Caco-2 (cell line): ENCODE results near the gene OR14C36. TPM values are rescaled to one million over a fixed set of nuclear protein-coding genes. Genes with fewer than 3 reads are reported as not detected.
"Not testable (repeated sequence)": the region's sequence is repeated elsewhere in the genome, so short reads cannot be mapped to it uniquely, and the experiment has no call there.

Experiments used
- BruUV-seq: library from RNA; stranded (reverse); fragments of 400-500 nt; replicated peaks from 2 replicates; lab custom pipeline; 2021; lab: Mats Ljungman, UMichigan
- CTCF ChIA-PET: fragments of 300-600 bp; sonication (Branson Sonifier 250); formaldehyde crosslinking; loops from one replicate; lab custom pipeline; 2022; ENCODE audit warnings: antibody characterized with exemption; lab: Charles Lee
- POLR2A ChIA-PET: fragments of 300-600 bp; sonication (Branson Sonifier 250); formaldehyde crosslinking; loops from one replicate; lab custom pipeline; 2022; ENCODE audit warnings: antibody characterized with exemption; lab: Charles Lee
- DNase-seq, 2 experiments: peaks; one replicate each; pipeline versions ENCODE4 v3.0.0 to v3.0.0-alpha.2; 2020 to 2022
- H3K27me3 ChIP-seq: replicated peaks from 2 replicates; pipeline ENCODE4 v1.6.0; 2011; ENCODE audit warnings: low read length; ENCODE audit not compliant: control insufficient read depth, insufficient read depth
- H3K36me3 ChIP-seq: 2 replicates; pipeline ENCODE4 v1.5.1; 2011; ENCODE audit warnings: low read length; ENCODE audit not compliant: control insufficient read depth, insufficient read depth
- H3K4me1 ChIP-seq: fragments of 250-450 bp; sonication (Bioruptor Pico); 2 replicates; pipeline ENCODE4 v1.5.1; 2020; ENCODE audit warnings: mild to moderate bottlenecking
- H3K4me3 ChIP-seq: 2 replicates; pipeline ENCODE4 v1.5.1; 2011; ENCODE audit warnings: low read depth, mild to moderate bottlenecking, control low read depth, low read length
- H3K9me3 ChIP-seq: fragments of 250-450 bp; sonication (Bioruptor Pico); 2 replicates; pipeline ENCODE4 v1.5.1; 2020; ENCODE audit warnings: mild to moderate bottlenecking, moderate library complexity
- H3K27ac Mint-ChIP-seq: one replicate; pipeline ENCODE4 v1.8.0; 2022; ENCODE audit warnings: mixed read lengths; ENCODE audit not compliant: unreplicated experiment
- H3K27me3 Mint-ChIP-seq: one replicate; pipeline ENCODE4 v1.8.0; 2022; ENCODE audit warnings: mixed read lengths; ENCODE audit not compliant: insufficient read depth, unreplicated experiment
- H3K36me3 Mint-ChIP-seq: one replicate; pipeline ENCODE4 v1.8.0; 2022; ENCODE audit warnings: mild to moderate bottlenecking, mixed read lengths; ENCODE audit not compliant: insufficient read depth, unreplicated experiment
- H3K4me1 Mint-ChIP-seq: one replicate; pipeline ENCODE4 v1.8.0; 2022; ENCODE audit warnings: low read depth, mixed read lengths; ENCODE audit not compliant: unreplicated experiment
- H3K4me3 Mint-ChIP-seq: one replicate; pipeline ENCODE4 v1.8.0; 2022; ENCODE audit warnings: mild to moderate bottlenecking, moderate library complexity, mixed read lengths; ENCODE audit not compliant: unreplicated experiment
- H3K9me3 Mint-ChIP-seq: one replicate; pipeline ENCODE4 v1.8.0; 2022; ENCODE audit warnings: mixed read lengths; ENCODE audit not compliant: unreplicated experiment
- intact Hi-C: fragments of 100-400 bp; cut with micrococcal nuclease; formaldehyde crosslinking; loops from one replicate; pipeline ENCODE4 v1.10.0; 2022; ENCODE audit not compliant: unreplicated experiment
- total RNA-seq: library from RNA; stranded (reverse); gene quantifications from 2 replicates; pipeline ENCODE4 v1.2.3, GENCODE V29; 2022
- TF ChIP-seq, protein P1 (sequence below), 2 experiments: fragments of 200-600 bp in 1 of 2; IDR thresholded peaks; 1 replicate in 1 of 2; 2 replicates in 1 of 2; pipeline versions ENCODE4 v1.5.1 to v1.8.0; 2011 to 2022; ENCODE audit warnings: antibody characterized with exemption in 1 of 2, control low read depth in 1 of 2, inconsistent platforms in 1 of 2, low read depth in 1 of 2, low read length in 1 of 2, mild to moderate bottlenecking in 1 of 2, moderate library complexity in 1 of 2; ENCODE audit not compliant: insufficient read depth in 1 of 2, severe bottlenecking in 1 of 2, unreplicated experiment in 1 of 2

Gene OR14C36
- total RNA-seq, 1 experiment from 2014 or later: not detected

DNA sequence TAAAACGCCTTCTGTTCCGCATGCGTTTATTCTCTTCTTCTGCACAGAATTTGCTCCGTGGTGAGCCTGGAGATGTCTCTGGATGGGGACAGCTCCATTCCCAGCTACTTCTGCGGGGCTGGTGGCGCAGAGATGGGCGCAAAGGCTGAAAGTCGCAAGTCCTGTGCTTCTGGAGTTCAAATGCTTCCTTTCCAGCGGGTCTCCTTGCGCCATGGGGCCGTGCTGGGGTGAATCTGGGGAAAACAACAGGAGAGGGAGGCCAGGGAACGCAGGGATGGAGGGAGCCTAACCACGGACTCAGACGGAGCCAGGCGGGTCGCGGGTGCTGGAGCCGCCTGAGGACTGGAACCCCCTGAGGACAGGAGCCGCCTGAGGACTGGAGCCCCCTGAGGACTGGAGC, 42.5 kb upstream of the OR14C36 start:
- ChIA-PET CTCF (no interaction called here), POLR2A (no interaction called here)
- Mint-ChIP-seq H3K27ac (no peak overlapping the region), H3K27me3 (no peaks in the 10 kb centered on the region), H3K9me3 (no peaks in the 10 kb centered on the region), H3K4me3 (no peak overlapping the region), H3K4me1 (no peaks in the 10 kb centered on the region), H3K36me3 (no peaks in the 10 kb centered on the region)
- TF ChIP-seq, protein P1, sequence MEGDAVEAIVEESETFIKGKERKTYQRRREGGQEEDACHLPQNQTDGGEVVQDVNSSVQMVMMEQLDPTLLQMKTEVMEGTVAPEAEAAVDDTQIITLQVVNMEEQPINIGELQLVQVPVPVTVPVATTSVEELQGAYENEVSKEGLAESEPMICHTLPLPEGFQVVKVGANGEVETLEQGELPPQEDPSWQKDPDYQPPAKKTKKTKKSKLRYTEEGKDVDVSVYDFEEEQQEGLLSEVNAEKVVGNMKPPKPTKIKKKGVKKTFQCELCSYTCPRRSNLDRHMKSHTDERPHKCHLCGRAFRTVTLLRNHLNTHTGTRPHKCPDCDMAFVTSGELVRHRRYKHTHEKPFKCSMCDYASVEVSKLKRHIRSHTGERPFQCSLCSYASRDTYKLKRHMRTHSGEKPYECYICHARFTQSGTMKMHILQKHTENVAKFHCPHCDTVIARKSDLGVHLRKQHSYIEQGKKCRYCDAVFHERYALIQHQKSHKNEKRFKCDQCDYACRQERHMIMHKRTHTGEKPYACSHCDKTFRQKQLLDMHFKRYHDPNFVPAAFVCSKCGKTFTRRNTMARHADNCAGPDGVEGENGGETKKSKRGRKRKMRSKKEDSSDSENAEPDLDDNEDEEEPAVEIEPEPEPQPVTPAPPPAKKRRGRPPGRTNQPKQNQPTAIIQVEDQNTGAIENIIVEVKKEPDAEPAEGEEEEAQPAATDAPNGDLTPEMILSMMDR (IDR thresholded peaks at IDR 0.05; ENCODE audit: insufficient read depth in 1 of 2, low read depth in 1 of 2, low read length in 1 of 2, severe bottlenecking in 1 of 2, unreplicated experiment in 1 of 2): no peak
- no peaks in the 10 kb centered on the region for H3K36me3 ChIP-seq
- no peak for DNase-seq
- intact Hi-C loops: no loop called here
- H3K4me3 ChIP-seq: no peak overlapping the region
- H3K9me3 ChIP-seq: no peaks in the 10 kb centered on the region
- no peaks in the 10 kb centered on the region for H3K27me3 ChIP-seq
- no TSS peak for BruUV-seq
- no peaks in the 10 kb centered on the region for H3K4me1 ChIP-seq

DNA sequence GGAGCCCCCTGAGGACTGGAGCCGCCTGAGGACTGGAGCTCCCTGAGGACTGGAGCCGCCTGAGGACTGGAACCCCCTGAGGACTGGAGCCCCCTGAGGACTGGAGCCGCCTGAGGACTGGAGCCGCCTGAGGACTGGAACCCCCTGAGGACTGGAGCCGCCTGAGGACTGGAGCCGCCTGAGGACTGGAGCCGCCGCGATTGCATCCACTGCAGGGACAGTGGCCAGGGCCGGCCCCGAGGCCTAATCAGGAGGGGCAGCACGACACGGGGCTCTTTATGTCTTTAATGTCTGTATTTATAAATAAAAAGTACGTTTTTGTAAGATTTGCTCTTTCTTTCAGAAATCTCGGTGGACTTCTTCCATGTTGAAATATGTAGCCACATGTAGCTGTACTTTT, 41.8 kb upstream of the OR14C36 start:
- H3K4me3 ChIP-seq, H3K27ac Mint-ChIP-seq, H3K9me3 ChIP-seq, POLR2A ChIA-PET, DNase-seq, H3K36me3 ChIP-seq, H3K36me3 Mint-ChIP-seq, H3K9me3 Mint-ChIP-seq, BruUV-seq, CTCF ChIA-PET, H3K4me3 Mint-ChIP-seq, H3K4me1 Mint-ChIP-seq, intact Hi-C loops, H3K27me3 ChIP-seq, H3K27me3 Mint-ChIP-seq, H3K4me1 ChIP-seq: not testable (repeated sequence)

DNA sequence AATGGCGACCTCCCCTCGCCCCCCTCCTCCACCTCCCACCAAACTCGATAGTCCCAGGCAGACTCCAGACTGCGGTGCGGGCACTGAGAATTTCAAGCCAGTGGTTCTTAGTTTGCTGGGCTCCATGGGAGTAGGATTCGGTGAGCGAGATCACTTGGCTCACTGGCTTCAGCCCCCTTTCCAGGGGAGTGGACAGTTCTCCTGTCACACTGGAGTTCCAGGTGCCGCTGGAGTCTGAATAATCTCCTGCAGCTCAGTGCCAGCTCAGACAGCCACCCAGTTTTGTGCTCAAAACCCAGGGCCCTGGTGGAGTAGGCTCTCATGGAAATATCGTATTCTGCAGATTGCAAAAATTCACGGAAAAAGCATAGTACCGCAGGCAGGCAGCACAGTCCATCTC, 31.8 kb upstream of the OR14C36 start:
- H3K27me3 ChIP-seq: no peaks in the 10 kb centered on the region
- H3K9me3 Mint-ChIP-seq: peaks cover 47% of the 10 kb centered on the region
- CTCF ChIA-PET: no interaction called here
- H3K4me1 ChIP-seq: no peaks in the 10 kb centered on the region
- BruUV-seq: no TSS peak
- H3K36me3 Mint-ChIP-seq: no peaks in the 10 kb centered on the region
- no peak for DNase-seq
- H3K4me3 ChIP-seq: no peak overlapping the region
- POLR2A ChIA-PET: no interaction called here
- no peaks in the 10 kb centered on the region for H3K4me1 Mint-ChIP-seq
- H3K27me3 Mint-ChIP-seq: no peaks in the 10 kb centered on the region
- TF ChIP-seq, protein P1 (IDR thresholded peaks at IDR 0.05; ENCODE audit: insufficient read depth in 1 of 2, low read depth in 1 of 2, low read length in 1 of 2, severe bottlenecking in 1 of 2, unreplicated experiment in 1 of 2): no peak
- intact Hi-C loops: no loop called here
- H3K4me3 Mint-ChIP-seq: no peak overlapping the region
- no peak overlapping the region for H3K27ac Mint-ChIP-seq
- H3K36me3 ChIP-seq: no peaks in the 10 kb centered on the region
- H3K9me3 ChIP-seq: peaks cover 14% of the 10 kb centered on the region; the same call in 1 of the 2 replicates

DNA sequence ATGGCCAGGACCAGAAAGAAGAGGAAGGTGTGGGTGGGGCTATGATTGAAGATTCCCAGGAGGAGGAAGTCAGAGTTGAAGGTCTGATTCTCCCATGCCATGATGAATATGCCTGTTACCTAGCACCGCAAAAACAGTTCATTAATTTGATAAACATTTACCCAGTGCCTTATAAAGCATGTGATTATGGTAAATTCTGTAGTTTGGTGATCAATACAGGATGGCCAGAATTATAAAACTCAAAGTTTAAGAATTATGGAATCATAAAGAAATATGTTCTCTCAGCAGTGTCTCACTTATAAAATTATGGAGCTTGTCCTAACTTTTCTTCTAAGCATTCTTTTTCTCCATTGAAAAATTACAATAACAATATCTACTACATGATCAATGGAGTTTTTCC, 24.1 kb upstream of the OR14C36 start, which contains the start of gene OR2M7:
OR2M7 (minus strand) TSS at position 101 of the 400 bp plus-strand sequence; CDS start at position 101, 0 bp downstream.
- TF ChIP-seq, protein P1 (IDR thresholded peaks at IDR 0.05; ENCODE audit: insufficient read depth in 1 of 2, low read depth in 1 of 2, low read length in 1 of 2, severe bottlenecking in 1 of 2, unreplicated experiment in 1 of 2): no peak
- no peaks in the 10 kb centered on the region for H3K4me1 Mint-ChIP-seq
- no peak within 1 kb of the TSS for H3K4me3 Mint-ChIP-seq
- no peak within 1 kb of the TSS for H3K27ac Mint-ChIP-seq
- ChIA-PET CTCF (no interaction called here), POLR2A (no interaction called here)
- peaks cover 17% of the 10 kb centered on the region for H3K9me3 Mint-ChIP-seq
- no peak within 1 kb of the TSS for H3K4me3 ChIP-seq
- no peaks in the 10 kb centered on the region for H3K36me3 Mint-ChIP-seq
- H3K4me1 ChIP-seq: no peaks in the 10 kb centered on the region
- no peak for DNase-seq
- H3K36me3 ChIP-seq: no peaks in the 10 kb centered on the region
- no peaks in the 10 kb centered on the region for H3K9me3 ChIP-seq
- BruUV-seq: no TSS peak
- no peaks in the 10 kb centered on the region for H3K27me3 ChIP-seq
- peaks cover 2% of the 10 kb centered on the region for H3K27me3 Mint-ChIP-seq
- intact Hi-C loops: no loop called here
